NCI-H1417 (cell line): Measurements from ENCODE around the gene KIF26A.

Experiments
- DNase-seq, 3 experiments: peaks; one replicate each; lab custom pipeline; 2025; lab: John Stamatoyannopoulos, UW

Gene KIF26A

DNA sequence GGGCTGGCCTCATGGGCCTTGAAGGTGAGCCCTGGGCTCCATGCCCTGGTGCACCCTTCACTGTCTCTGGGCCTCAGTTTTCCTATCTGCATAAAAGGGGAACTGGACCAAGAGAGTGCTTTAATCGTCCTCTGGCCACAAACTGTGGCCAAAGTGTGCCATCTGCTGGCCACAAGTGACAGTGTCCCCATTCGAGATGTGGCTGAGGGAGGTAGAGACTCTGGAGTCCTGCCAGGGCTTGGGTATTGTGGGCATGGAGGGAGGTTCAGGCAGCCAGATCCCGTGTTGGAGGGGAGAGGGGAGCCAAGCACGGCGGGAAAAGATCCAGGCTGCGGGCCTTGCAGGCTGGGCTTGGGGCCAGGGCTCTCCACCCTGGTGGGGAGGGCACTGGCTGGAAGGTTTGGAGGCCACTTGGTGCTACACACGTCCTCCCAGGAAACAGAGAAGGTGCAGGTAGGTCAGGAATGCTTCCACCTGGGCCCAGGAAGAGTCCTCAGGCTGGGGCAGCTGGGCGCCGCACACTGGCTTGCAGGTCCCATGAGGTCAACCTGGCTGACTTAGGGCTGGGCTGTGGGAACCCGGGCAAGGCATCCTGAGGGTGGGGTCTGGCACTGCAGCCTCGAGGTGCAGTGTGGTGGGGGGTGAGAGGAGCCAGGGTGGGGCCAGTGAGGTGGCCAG is 7.3 kb upstream of the KIF26A start:
- DNase-seq = peak; percentile 24 to 65 (median 58)

DNA sequence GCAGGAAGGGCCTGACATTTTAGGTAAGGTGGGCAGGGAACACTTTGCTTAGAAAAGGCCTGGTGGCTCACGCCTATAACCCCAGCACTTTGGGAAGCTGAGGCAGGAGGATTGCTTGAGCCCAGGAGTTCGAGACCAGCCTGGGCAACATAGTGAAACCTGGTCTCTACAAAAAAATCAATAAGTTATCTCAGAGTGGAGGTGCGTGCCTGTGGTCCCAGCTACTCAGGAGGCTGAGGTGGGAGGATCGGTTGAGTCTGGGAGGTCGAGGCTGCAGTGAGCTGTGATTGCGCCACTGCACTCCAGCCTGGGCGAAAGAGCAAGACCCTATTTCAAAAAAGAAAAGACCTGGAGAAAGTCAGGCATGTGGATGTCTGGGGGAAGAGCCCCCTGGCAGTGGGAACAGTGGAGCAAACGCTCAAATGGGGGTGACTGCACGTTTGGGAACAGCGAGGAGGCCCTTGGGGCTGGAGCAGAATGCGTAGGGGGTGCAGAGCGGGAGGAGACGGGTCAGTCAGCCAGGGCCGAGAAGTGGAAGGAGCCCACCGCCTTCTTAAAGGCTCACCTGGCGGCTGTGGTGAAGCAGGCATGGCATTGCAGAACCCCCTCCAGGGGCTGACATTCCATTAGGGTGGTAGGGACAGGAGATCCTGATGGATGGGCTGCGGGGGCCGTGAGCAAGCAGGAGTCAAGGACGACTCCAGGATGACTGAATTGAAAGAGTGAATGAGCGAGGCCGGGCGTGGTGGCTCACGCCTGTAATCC is 6.2 kb upstream of the KIF26A start:
- DNase-seq = no peak

DNA sequence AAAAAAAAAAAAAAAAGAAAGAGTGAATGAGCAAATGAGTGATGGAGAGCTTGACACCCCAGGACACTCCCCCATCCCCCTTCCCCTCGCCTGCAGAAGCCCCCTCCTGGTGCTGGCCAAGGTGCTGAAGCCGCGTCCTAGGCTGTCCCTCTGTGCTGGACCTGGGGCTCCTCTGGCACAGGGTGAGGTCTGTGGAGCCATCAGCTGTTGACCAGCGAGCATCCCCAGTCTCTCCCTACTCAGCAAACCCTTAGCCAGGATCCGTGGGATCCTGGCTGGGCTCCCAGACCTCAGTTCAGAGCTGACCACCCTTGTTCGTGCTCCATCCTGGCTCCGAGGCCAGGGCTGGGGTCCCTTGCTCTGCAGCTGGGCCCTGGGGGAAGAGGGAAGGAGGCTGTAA is 5.4 kb upstream of the KIF26A start:
- no peak for DNase-seq

- no peak for DNase-seq
Observed at GRCh38 chr14:104133496-104133895, 4.9 kb upstream of the KIF26A start.

DNA sequence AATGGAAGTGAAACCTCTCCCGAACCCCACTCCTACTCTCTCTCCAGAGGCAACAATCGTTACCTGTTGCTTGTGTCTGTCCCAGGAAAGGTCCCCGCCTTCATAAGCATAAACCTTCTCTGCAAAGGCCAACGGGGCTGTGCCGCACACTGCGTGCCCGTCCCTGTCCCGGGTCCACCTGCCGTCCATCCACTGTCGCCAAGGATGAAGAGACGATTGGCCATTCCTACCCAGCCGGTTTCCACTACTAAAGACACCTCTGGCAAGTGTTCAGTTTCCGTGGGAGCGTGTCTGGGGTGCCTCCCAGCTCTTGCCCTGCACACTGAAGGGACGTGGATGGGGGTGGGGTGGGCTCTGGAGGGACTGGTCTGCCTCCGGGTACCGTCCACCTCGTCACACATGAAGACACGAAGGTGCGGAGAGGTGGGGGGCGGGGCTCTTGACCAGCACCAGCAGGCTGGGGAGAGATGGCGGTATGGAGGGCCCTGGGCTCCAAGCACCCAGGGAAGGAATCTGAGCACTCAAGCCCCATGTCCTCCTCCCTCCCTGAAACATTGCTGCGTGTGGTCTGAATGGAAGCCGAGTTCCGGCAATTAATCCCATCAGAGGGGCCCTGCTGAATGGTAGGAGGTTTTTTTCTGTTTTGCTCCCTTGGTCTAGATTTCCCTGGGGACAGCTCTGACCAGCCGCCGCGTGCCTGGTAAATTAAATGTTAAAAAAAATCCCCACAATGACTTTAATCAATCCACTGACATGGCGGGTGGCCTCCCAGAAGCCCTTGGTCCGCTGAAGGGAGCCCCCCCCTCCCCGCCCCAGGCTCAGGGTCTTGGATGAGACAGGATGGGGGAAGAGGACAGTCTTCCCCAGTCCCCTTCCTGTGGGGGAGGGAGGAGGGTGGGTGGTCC is 4.1 kb upstream of the KIF26A start:
- peak in 1 of 3 experiments; percentile 46 for DNase-seq

DNA sequence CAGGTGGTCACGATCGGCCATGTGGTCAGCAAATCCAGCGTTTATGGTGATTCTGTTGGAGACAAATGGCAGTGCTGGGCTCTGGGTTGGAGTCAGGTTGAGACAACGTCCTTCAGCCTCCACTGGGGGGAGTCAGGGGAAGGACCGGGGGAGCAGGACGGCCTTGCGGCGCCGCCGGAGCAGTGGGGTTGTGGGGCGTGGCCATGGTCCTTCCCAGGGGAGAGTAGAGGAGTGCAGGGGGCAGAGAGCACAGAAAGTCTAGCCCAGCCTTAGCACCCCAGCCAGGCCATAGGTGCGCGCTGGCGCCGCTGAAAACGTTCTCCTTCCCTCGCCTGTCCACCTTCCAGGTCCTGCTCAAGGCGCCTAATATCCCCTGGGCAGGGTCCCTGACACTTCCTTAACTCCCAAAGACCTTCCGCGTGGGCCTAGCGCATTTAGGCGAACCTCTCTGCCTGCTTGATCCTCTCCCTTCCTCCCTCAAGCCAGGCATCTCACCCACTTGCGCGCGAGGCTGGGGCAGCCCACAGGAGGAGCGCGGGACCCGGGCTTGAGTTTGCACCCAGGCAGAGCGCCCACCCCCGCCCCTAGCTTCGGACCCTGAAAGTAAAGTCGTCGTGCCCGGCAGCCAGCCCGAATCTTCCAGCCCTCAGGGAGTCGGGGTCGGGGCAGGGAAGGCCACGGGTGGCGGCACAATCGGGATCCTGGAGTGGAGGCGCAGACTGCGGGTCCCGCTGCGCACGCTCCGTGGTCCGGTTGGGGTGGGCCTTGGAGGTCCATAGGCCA is 3.1 kb upstream of the KIF26A start:
- no peak for DNase-seq

DNA sequence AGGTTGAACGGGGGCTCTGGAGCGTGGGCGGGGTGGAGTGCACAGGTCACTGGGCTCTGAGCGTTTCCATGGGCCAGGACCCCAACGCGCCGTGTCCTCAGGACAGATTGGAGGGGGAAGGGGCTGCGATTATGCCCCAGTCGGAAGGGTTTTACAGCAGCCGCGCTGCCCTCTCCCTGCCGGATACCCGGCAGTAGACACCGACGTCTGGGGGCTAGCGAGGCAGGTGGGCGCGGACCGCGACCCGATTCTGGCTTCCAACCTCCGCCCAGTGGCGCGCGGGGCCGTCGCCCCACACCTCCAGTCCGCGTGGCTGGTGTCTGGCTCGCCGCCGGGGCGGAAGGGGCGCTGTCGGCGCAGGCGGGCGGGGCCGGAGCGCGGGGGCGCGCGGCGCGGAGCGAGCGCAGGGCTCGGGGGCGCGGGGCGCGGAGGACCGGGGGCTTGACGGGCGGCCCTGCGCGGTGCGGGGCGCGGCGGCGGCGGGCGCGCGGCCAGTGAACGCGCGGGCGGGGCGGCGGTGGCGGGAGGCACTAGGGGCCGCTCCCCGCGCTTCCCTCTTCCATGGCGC is 2.4 kb upstream of the KIF26A start:
- DNase-seq = no peak

- no peak for DNase-seq
Observed at GRCh38 chr14:104136472-104137296, 1.7 kb upstream of the KIF26A start.

DNA sequence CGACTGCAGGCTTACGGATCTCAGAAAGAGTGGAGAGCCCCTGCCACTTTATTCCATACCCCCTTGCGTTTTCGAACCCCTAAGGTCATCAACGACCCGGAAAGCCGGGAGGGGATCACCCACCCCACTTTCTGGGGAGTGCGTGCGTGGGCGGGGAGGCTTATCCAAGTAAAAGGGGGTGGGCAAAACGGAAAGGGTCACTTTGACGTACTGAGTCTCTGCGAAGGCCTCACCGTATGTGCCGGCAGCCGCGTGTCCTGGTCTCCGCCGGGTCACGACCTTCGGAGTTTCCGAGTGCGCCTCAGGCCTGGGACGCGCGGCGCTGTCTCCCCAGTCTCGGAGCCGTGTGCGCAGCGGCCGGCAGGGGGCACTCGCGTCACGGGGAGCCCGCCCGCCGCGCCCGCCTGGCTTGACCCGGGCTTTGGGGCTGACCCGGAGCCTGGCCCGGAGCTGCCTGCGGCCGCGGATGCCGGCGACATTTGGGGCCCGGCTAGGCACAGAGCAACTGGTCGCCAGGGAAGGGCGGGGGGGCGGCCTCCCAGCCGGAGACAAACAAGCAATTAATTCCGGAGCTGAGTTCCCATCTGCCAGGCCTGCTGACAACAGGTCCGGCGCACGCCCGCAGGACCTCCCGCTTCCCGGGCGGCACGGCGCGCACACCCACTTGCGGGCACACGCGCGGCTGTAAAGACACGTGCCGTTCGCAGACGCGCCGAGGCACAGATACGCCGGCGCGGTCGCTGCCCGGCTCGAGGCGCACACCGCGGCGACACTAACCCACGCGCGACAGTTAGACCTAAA is 890 bp upstream of the KIF26A start:
- DNase-seq = peak; percentile 73 to 83 (median 74)

DNA sequence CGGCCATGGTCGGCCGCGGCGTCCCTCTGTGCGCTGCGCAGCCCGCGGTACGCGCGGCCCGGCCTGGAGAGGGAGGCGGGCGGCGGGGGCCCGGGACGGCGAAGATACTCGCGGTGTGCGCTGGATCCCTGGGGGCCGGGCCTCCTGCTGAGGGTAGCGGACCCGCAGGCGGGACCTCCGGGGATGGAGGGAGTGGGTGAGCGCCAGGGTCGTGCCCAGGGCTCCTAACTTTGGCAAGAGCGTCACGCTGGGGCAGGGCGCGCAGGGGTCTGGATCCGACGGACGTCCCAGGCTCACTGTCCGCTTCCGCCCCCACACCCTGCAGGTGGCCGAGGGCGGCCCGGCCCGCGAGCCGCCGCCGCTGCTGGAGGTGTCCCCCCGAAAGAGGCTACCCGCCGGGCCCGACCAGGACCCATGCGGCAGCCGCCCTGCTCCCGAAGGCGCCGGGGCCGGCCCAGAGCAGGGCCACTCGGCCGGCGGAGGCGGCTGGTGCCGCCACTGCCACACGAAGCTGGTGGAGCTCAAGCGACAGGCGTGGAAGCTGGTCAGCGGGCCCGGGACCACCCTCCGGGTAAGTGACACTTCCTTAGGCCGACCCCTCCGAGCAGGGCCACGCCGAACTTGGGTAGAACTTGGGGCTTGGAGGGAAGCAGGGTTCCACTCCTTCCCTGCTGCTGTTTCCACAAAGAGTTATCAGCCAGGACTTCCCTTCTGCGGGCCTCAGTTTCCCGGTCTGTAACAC is 502 bp downstream of the KIF26A start:
- DNase-seq = peak in 1 of 3 experiments; percentile 44

DNA sequence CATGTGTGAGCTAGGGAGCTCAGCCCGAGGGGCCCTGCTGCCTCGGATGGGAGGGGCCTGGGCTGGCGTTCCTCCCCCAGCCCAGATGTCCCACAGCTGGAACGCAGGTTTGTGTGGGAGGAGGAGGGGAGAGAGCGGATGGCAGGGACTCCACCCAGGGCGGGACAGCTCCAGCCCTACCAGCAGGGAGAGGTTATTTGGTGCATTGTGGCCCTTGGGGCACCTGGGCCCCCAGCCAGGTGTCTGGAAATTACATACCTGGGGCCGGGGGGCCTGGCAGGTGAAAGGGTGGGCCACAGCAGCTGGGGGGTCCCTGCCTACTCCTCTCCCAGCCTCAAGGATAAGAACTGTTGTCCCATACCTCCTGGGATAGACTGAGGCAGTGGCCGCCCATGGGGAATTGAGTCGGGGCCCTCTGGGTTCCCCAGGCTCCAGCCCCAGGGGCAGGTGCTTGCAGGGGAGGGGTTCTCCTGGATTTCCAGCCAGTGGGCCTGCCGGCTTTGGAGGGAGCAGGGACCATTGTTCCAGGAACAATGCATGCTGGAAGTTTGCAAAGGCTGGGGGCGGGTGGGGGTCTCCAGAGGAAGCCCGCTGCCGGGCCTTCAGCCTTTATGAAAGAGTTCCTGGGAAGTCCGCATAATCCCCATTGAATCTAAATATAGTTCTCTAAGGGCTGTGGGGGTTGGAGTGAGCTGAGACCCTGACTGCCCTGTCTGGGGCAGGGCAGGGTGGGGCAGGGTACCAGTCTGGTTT is 1.2 kb downstream of the KIF26A start:
- no peak for DNase-seq

DNA sequence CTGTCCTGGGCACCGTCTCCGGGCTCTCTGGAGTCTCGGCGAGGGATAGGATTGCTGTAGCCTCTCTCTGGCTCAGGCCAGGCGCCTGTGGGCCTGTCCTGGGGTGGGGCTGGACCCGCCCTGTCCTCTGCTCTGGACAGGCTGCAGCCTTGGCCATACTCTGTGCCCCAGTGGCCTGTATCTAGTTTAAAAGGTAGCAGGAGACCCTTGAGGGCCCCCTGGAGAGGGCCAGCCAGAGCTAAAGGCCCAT is 1.8 kb downstream of the KIF26A start:
- no peak for DNase-seq

- no peak for DNase-seq
Observed at GRCh38 chr14:104140463-104141331, 2.3 kb downstream of the KIF26A start.

GRCh38 chr14:104141621-104142091 is 3.3 kb downstream of the KIF26A start:
- no peak for DNase-seq

GRCh38 chr14:104142136-104142945 is 4.0 kb downstream of the KIF26A start:
- DNase-seq = no peak

DNA sequence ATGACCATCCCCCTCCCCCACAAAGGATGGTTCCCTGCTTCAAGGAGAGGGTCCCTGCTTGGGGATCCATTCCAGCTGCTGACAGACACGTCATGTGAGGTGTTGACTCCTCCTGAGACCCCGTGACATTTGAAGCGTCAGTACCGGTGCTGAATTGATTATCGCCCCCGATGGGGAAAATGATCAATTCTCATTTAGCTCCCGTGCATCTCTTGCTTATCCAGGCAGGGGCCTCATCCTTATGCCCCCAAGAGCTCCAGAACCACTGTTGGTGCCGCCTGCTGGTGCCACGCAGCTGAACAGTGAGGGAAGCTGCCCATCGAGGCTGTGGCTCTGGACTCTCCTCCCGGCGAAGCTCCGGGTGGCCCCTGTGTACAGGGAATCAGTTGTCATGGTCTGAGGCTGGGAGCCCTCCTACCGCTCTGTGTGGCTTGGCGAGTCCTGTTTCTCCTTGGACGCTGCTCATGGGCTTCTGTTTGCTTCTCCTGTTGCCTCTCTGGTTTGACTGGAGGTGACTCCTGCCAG is 4.6 kb downstream of the KIF26A start:
- no peak for DNase-seq
